PC-9 (cell line): ENCODE measurements around the gene CNIH3.

Experiments used
- CTCF ChIP-seq: fragments of 200-600 bp; sonication (generic); conservative IDR thresholded peaks from 2 replicates; pipeline ENCODE4 v1.6.1; 2017; ENCODE audit warnings: mixed run types, antibody characterized with exemption, mild to moderate bottlenecking, moderate library complexity
- EZH2 ChIP-seq: fragments of 200-600 bp; sonication (generic); IDR thresholded peaks from 2 replicates; pipeline ENCODE4 v1.8.0; 2017; ENCODE audit warnings: antibody characterized with exemption, low read depth

- TF ChIP-seq CTCF (no peak), EZH2 (no peak)
These were observed 168.9 kb downstream of the CNIH3 start for GRCh38 chr1:224785040-224785328.
